Right atrium auricular region (tissue), 2 donors: ENCODE data around the gene CSGALNACT2. TPM values are rescaled to one million over a fixed set of nuclear protein-coding genes. Genes with fewer than 3 reads are reported as not detected.

ENCODE experiments used
- DNase-seq: peaks from one replicate; pipeline ENCODE4 v3.0.0-alpha.2; 2019; ENCODE audit warnings: low spot score
- H3K27ac ChIP-seq, 2 donors: fragments of 200-600 bp; sonication (generic); 1 replicate in 1 of 2; 2 replicates in 1 of 2; pipeline ENCODE4 v1.5.1; 2016 to 2019
- H3K27me3 ChIP-seq, 2 donors: fragments of 200-600 bp; sonication (generic); one replicate each; pipeline versions ENCODE4 v1.5.1 to v1.6.0; 2017 to 2019
- H3K36me3 ChIP-seq: fragments of 200-600 bp; sonication (generic); one replicate; pipeline ENCODE4 v1.5.1; 2016
- H3K4me1 ChIP-seq, 2 donors: fragments of 200-600 bp; sonication (generic); one replicate each; pipeline versions ENCODE4 v1.5.1 to v1.6.0; 2017 to 2019
- H3K4me3 ChIP-seq, 2 donors: fragments of 200-600 bp; sonication (generic); 1 replicate in 1 of 2; 2 replicates in 1 of 2; pipeline ENCODE4 v1.5.1; 2017 to 2019; ENCODE audit warnings: mild to moderate bottlenecking in 1 of 2, moderate library complexity in 1 of 2
- H3K9me3 ChIP-seq, 2 donors: fragments of 200-600 bp; sonication (generic); one replicate each; pipeline ENCODE4 v1.5.1; 2019
- CTCF ChIP-seq, 2 donors: fragments of 200-600 bp; sonication (generic); IDR thresholded peaks; one replicate each; pipeline ENCODE4 v1.5.1; 2019; ENCODE audit warnings: antibody characterized with exemption in 2 of 2
- total RNA-seq, 2 donors: library from RNA; depleted of rRNA; stranded (reverse); fragments of >200 nt; gene quantifications; one replicate each; pipeline ENCODE4 v1.1.0, GENCODE V29; 2016

CSGALNACT2 gene
- total RNA-seq, 2 donors from 2014 or later = 10.0 to 14.9 TPM

GRCh38 chr10:43124574-43125273 is 13.5 kb upstream of the CSGALNACT2 start:
- TF ChIP-seq CTCF (IDR thresholded peaks at IDR 0.05) = no peak
- H3K4me3 ChIP-seq = no peak overlapping the region
- DNase-seq = no peak

GRCh38 chr10:43125274-43125845 is 12.9 kb upstream of the CSGALNACT2 start:
- no peak for TF ChIP-seq CTCF (IDR thresholded peaks at IDR 0.05)
- Histone ChIP-seq H3K36me3 (no peaks in the 10 kb centered on the region), H3K27me3 (no peaks in the 10 kb centered on the region), H3K9me3 (no peaks in the 10 kb centered on the region), H3K27ac (no peak overlapping the region), H3K4me3 (no peak overlapping the region), H3K4me1 (no peaks in the 10 kb centered on the region)
- peak; percentile 44 for DNase-seq

More at GRCh38 chr10:43124574-43125273, 13.5 kb upstream of the CSGALNACT2 start:
- Histone ChIP-seq H3K9me3 (no peaks in the 10 kb centered on the region), H3K27ac (no peak overlapping the region), H3K36me3 (no peaks in the 10 kb centered on the region), H3K27me3 (no peaks in the 10 kb centered on the region), H3K4me1 (no peaks in the 10 kb centered on the region)

GRCh38 chr10:43125881-43126731 is 12.1 kb upstream of the CSGALNACT2 start:
- Histone ChIP-seq H3K27ac (no peak overlapping the region), H3K36me3 (no peaks in the 10 kb centered on the region), H3K9me3 (no peaks in the 10 kb centered on the region), H3K4me1 (no peaks in the 10 kb centered on the region), H3K27me3 (no peaks in the 10 kb centered on the region), H3K4me3 (no peak overlapping the region)
- DNase-seq = peak; percentile 43
- TF ChIP-seq CTCF (IDR thresholded peaks at IDR 0.05) = no peak

- no peaks in the 10 kb centered on the region for H3K4me1 ChIP-seq
- no peak for TF ChIP-seq CTCF (IDR thresholded peaks at IDR 0.05)
- no peaks in the 10 kb centered on the region for H3K27me3 ChIP-seq
- no peaks in the 10 kb centered on the region for H3K9me3 ChIP-seq
- no peak overlapping the region for H3K4me3 ChIP-seq
- H3K27ac ChIP-seq = no peak overlapping the region
- peak; percentile 40 for DNase-seq
- no peaks in the 10 kb centered on the region for H3K36me3 ChIP-seq
These were observed 11.4 kb upstream of the CSGALNACT2 start for GRCh38 chr10:43126759-43127424.

- no peaks in the 10 kb centered on the region for H3K36me3 ChIP-seq
- no peak for TF ChIP-seq CTCF (IDR thresholded peaks at IDR 0.05)
- DNase-seq = peak; percentile 34
- H3K27me3 ChIP-seq = no peaks in the 10 kb centered on the region
- H3K27ac ChIP-seq = no peak overlapping the region
- H3K9me3 ChIP-seq = no peaks in the 10 kb centered on the region
- no peak overlapping the region for H3K4me3 ChIP-seq
- H3K4me1 ChIP-seq = no peaks in the 10 kb centered on the region
These were observed 10.8 kb upstream of the CSGALNACT2 start for GRCh38 chr10:43127442-43127841.
